ENCODE data around the gene CFI. TPM values are rescaled to one million over a fixed set of nuclear protein-coding genes. Genes with fewer than 3 reads are reported as not detected.

CFI gene
- total and polyA plus RNA-seq, 12 donors = 5.9 to 219 (median 77.1) TPM

DNA sequence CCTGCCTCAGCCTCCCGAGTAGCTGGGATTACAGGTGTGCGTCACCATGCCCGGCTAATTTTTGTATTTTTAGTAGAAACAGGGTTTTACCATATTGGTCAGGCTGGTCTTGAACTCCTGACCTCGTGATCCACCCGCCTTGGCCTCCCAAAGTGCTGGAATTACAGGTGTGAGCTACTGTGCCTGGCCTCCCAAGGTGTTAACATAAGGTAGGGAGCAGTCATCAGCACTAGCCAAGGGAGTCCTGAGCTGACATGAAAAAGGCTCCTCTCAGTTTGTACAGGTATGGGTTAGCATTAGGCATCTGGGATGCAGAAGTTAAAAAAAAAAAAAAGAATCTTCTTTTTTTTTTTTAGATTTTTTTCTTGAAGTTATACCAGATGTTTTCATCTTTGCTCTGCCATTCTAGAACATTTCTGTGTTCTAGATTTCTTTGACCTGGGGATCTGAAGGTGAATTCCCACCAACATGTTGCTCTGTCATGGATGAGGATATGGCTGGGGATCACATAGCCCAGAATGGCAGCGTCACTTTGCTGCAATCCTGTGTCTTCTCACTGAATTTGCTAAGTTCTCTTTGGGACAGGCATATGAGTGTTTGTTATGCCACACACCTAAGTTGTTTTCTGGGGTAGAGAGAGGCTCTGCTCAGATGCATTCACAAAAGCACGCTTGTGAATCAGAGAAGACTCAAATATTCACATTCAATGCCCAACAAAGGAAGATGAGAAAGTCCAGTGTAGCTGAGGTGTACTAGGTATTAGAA, 47.5 kb downstream of the CFI start:
- H3K27ac ChIP-seq = no peak overlapping the region
- no peaks in the 10 kb centered on the region for H3K9me3 ChIP-seq (replicated peaks in 1 of 3)
- H3K27me3 ChIP-seq = no peaks in the 10 kb centered on the region
- peaks cover 0 to 2% of the 10 kb centered on the region in 2 donors for H3K36me3 ChIP-seq (replicated peaks in 1 of 2)
- WGBS, 4 donors = 81 to 85% (median 82%) methylated on average over 7 of the region's 7 CpGs
- no peak for DNase-seq
- TF ChIP-seq, protein P1, sequence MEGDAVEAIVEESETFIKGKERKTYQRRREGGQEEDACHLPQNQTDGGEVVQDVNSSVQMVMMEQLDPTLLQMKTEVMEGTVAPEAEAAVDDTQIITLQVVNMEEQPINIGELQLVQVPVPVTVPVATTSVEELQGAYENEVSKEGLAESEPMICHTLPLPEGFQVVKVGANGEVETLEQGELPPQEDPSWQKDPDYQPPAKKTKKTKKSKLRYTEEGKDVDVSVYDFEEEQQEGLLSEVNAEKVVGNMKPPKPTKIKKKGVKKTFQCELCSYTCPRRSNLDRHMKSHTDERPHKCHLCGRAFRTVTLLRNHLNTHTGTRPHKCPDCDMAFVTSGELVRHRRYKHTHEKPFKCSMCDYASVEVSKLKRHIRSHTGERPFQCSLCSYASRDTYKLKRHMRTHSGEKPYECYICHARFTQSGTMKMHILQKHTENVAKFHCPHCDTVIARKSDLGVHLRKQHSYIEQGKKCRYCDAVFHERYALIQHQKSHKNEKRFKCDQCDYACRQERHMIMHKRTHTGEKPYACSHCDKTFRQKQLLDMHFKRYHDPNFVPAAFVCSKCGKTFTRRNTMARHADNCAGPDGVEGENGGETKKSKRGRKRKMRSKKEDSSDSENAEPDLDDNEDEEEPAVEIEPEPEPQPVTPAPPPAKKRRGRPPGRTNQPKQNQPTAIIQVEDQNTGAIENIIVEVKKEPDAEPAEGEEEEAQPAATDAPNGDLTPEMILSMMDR (IDR thresholded peaks at IDR 0.05) = no peak
- TF ChIP-seq POLR2A (IDR thresholded peaks at IDR 0.05) = no peak
- intact Hi-C loops (cut with DNase I) = no loop called here
- no peak overlapping the region for H3K4me3 ChIP-seq
- H3K4me1 ChIP-seq (replicated peaks in 1 of 2) = no peaks in the 10 kb centered on the region

DNA sequence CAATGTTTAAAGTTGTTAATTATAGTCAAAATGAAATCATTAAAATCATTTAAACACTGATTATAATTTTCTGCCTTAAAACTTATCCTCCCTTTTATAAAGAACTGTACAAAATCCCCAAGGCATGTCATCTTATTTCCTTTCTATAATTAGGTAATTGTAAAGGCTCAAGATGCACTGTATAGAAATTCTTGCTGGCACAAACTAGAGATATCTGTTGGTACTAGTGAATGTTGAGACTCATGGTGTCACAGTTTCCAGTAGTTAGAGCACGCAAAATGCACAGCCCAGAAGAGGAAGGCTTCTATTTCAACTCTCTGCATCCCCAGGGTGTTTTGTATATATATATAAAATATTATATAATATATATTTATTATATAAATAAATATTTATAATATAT, 49.3 kb downstream of the CFI start:
- intact Hi-C loops (cut with DNase I) = no loop called here
- no peak for TF ChIP-seq POLR2A (IDR thresholded peaks at IDR 0.05)
- TF ChIP-seq, protein P1 (IDR thresholded peaks at IDR 0.05) = no peak
- no peaks in the 10 kb centered on the region for H3K27me3 ChIP-seq
- no peak overlapping the region for H3K4me3 ChIP-seq
- no peak overlapping the region for H3K27ac ChIP-seq
- DNase-seq = no peak
- H3K9me3 ChIP-seq (replicated peaks in 1 of 3) = no peaks in the 10 kb centered on the region
- H3K36me3 ChIP-seq (replicated peaks in 1 of 2) = peaks cover 0 to 3% of the 10 kb centered on the region in 2 donors
- no peaks in the 10 kb centered on the region for H3K4me1 ChIP-seq (replicated peaks in 1 of 2)
- WGBS, 4 donors = 0% methylated on average over 1 of the region's 1 CpG

DNA sequence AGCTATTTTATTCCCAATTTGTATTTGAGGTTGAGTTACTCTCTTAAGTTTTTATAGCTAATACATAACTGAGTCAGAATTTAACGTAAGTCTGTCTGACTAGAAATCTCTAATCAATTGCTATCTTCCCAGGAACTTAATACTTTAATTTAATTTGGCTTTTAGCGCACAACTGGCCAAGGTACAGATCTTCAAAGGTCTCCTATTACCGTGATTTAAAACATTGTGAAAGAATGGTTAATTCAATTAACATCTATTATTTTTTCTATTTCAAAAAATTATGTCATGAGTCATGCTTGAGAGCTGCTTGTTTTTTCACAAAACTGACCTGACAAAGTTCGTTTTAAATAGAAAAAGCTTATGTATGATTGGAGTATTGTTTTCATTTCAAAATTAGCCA, 49.9 kb downstream of the CFI start:
- intact Hi-C loops (cut with DNase I) = no loop called here
- WGBS, 4 donors = 77 to 90% (median 85%) methylated on average over 4 of the region's 4 CpGs
- no peaks in the 10 kb centered on the region for H3K27me3 ChIP-seq
- no peak overlapping the region for H3K4me3 ChIP-seq
- no peaks in the 10 kb centered on the region for H3K9me3 ChIP-seq (replicated peaks in 1 of 3)
- H3K27ac ChIP-seq = no peak overlapping the region
- DNase-seq = no peak
- peaks cover 0 to 3% of the 10 kb centered on the region in 2 donors for H3K36me3 ChIP-seq (replicated peaks in 1 of 2)
- no peaks in the 10 kb centered on the region for H3K4me1 ChIP-seq (replicated peaks in 1 of 2)
- TF ChIP-seq, protein P1 (IDR thresholded peaks at IDR 0.05) = no peak
- no peak for TF ChIP-seq POLR2A (IDR thresholded peaks at IDR 0.05)

DNA sequence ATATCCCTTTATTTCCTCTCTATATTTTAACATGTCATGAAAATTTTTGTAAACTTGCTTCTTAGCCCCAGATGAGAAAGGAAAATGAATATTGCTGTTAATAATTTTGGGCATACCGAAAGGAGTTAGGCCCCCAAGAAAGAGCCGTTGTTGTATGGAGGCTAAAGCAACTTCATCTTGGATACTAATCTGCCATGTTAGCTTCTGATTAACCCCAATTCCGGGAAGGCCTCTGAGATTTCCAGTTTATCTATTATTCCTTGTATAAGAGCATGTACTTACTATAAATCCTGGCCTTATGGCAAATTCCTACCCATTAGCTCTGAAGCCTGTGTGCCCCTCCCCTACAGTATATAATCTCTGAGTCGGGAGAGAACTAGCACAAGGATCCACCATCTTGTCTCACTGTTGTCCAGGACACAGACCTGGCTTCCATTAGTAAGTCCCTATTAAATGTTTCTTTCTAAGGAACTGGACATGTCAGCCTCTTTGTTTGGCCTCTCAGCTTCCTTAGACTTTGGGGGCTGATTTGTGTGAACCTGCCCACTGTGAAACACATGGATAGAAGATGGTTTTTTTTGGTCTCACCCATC, 51.1 kb downstream of the CFI start:
- H3K27ac ChIP-seq = no peak overlapping the region
- no peak overlapping the region for H3K4me3 ChIP-seq
- peaks cover 0 to 3% of the 10 kb centered on the region in 2 donors for H3K36me3 ChIP-seq (replicated peaks in 1 of 2)
- TF ChIP-seq, protein P1 (IDR thresholded peaks at IDR 0.05) = no peak
- TF ChIP-seq POLR2A (IDR thresholded peaks at IDR 0.05) = no peak
- DNase-seq = no peak
- 88 to 93% (median 90%) methylated on average over 4 of the region's 4 CpGs for WGBS, 4 donors
- no peaks in the 10 kb centered on the region for H3K27me3 ChIP-seq
- intact Hi-C loops (cut with DNase I) = no loop called here
- H3K4me1 ChIP-seq (replicated peaks in 1 of 2) = no peaks in the 10 kb centered on the region
- no peaks in the 10 kb centered on the region for H3K9me3 ChIP-seq (replicated peaks in 1 of 3)
